Right lobe of liver (tissue), 6 donors: ENCODE results near the gene IBA57. TPM values are rescaled to one million over a fixed set of nuclear protein-coding genes. Genes with fewer than 3 reads are reported as not detected.

Source experiments
- ATAC-seq, 4 donors: fragments of 200-7000 bp; cut with Tn5 transposase; one replicate each; pipeline ENCODE4 v1.9.1; 2020; ENCODE audit warnings: mild to moderate bottlenecking in 4 of 4, moderate library complexity in 4 of 4
- DNase-seq, 3 donors: peaks; one replicate each; pipeline ENCODE4 v3.0.0-alpha.2; 2020
- H3K27ac ChIP-seq, 3 donors: fragments of 200-600 bp; one replicate each; pipeline ENCODE4 v1.8.0; 2022
- H3K27me3 ChIP-seq, 2 donors: fragments of 200-600 bp; one replicate each; pipeline ENCODE4 v1.8.0; 2022
- H3K36me3 ChIP-seq, 4 donors: fragments of 200-600 bp; sonication (generic) in 1 of 4; one replicate each; pipeline versions ENCODE4 v1.5.1 to v1.8.0; 2017 to 2022; ENCODE audit warnings: control low read depth in 1 of 4
- H3K4me1 ChIP-seq, 4 donors: fragments of 200-600 bp; sonication (generic) in 1 of 4; one replicate each; pipeline versions ENCODE4 v1.5.1 to v1.8.0; 2017 to 2022; ENCODE audit warnings: control low read depth in 1 of 4
- H3K4me3 ChIP-seq, 3 donors: fragments of 200-600 bp; one replicate each; pipeline ENCODE4 v1.8.0; 2022
- H3K9me3 ChIP-seq, 4 donors: fragments of 200-600 bp; sonication (generic) in 1 of 4; one replicate each; pipeline versions ENCODE4 v1.5.1 to v1.8.0; 2017 to 2022; ENCODE audit warnings: control low read depth in 1 of 4
- CTCF ChIP-seq, 4 donors: fragments of 200-600 bp in 3 of 4; fragments of 450-650 bp in 1 of 4; IDR thresholded peaks; one replicate each; pipeline versions ENCODE4 v1.5.1 to v1.8.0; 2016 to 2022; ENCODE audit warnings: antibody characterized with exemption in 4 of 4, mild to moderate bottlenecking in 2 of 4
- POLR2A ChIP-seq: fragments of 450-650 bp; IDR thresholded peaks from one replicate; pipeline ENCODE4 v1.6.1; 2017; ENCODE audit warnings: antibody characterized with exemption, mild to moderate bottlenecking
- WGBS: methylation state at CpG from one replicate; pipeline ENCODE4 v1.1.6; 2018; ENCODE audit warnings: low coverage, low lambda C conversion rate; ENCODE audit not compliant: insufficient coverage; ENCODE audit errors: missing lambda C conversion rate; 5-methylcytosine and 5-hydroxymethylcytosine counted together
- intact Hi-C, 2 donors: fragments of 100-400 bp; cut with DNase I; formaldehyde crosslinking; loops; one replicate each; pipeline versions ENCODE4 v1.11.2 to v1.14.1; 2022
- total RNA-seq, 6 experiments: library from RNA; depleted of rRNA in 2 of 6; stranded (reverse); fragments of >200 nt in 2 of 6; fragmentation: NEBNext Ultra II Directional in 3 of 6; extraction: Animal tissue kit (Norgen Biotek cat#: 25700) in 3 of 6; gene quantifications; one replicate each; pipeline versions ENCODE4 v1.1.0 to v1.2.4, GENCODE V29; 2016 to 2023
- donor health status: DM: no; HTN: yes; CAD: no.
- donor health status: DM: no; HTN: no; CAD: no.
- donor health status: DM: no; HTN: no; CAD: no.
- donor health status: DM: no; HTN: yes; CAD: no.
- donor health status: DM: no; HTN: yes; CAD: no.

The IBA57 gene
- total RNA-seq, 6 experiments from 2014 or later = 5.1 to 8.0 (median 6.1) TPM

DNA sequence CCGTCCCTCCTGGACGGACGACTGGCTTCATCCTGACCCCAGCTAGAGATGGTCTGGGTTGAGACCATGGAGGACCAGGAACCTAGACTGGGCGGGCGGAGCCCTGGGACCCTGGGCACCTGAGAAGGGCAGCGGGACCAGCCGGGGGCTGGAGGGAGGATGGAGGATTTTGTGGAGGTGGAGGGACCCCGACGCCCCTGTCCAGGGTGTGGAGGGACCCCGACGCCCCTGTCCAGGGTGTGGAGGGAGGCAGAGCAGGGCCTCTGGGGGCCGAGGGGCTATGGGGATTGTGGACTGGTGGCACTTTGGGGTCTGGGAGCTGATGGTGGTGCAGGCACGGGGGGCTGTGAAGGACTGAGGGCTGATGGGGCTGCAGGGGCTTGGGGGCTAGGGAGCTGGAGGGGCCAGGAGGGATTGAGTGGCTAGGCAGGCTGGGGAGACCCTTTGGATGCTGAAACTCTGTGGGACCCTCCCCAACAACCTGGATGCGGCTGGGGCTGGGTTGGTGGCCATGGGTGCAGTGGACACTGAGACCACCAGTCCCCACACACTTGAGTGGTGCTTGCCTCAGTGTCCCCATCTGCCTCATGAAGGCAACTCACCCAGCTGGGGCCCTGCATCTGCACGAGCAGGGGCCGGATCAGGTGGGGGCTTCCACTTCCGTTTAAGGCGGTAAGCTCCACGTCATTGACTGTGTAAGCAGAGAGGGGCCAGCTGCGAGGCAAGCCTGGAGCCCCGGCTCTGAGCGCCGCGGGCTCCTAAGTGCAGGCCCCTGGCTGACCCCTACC lies 8.5 kb upstream of the IBA57 start:
- DNase-seq = peak in 1 of 3 donors; percentile 51
- Histone ChIP-seq H3K9me3 (no peaks in the 10 kb centered on the region), H3K36me3 (no peaks in the 10 kb centered on the region), H3K4me1 (no peaks in the 10 kb centered on the region), H3K4me3 (no peak overlapping the region), H3K27me3 (no peaks in the 10 kb centered on the region), H3K27ac (no peak overlapping the region)
- TF ChIP-seq CTCF (IDR thresholded peaks at IDR 0.05) (no peak), POLR2A (no peak)
- 44% methylated on average over 5 of the region's 24 CpGs for WGBS
- no peak for ATAC-seq
- intact Hi-C loops = no loop called here

GRCh38 chr1:228157729-228158126 lies 7.9 kb upstream of the IBA57 start:
- Histone ChIP-seq H3K4me1 (peaks cover 0 to 6% (median 0%) of the 10 kb centered on the region in 4 donors), H3K9me3 (no peaks in the 10 kb centered on the region), H3K27ac (no peak overlapping the region), H3K27me3 (no peaks in the 10 kb centered on the region), H3K4me3 (no peak overlapping the region), H3K36me3 (no peaks in the 10 kb centered on the region)
- no peak for ATAC-seq
- TF ChIP-seq CTCF (IDR thresholded peaks at IDR 0.05) = no peak
- no peak for TF ChIP-seq POLR2A
- intact Hi-C loops = no loop called here
- WGBS = 62% methylated on average over 7 of the region's 43 CpGs
- peak in 2 of 3 donors; percentile 20 to 48 for DNase-seq

GRCh38 chr1:228158151-228159007 lies 7.2 kb upstream of the IBA57 start:
- no CpG with 5 or more reads among the region's 98 CpGs for WGBS
- intact Hi-C loops = no loop called here
- DNase-seq = peak in 2 of 3 donors; percentile 17 to 52
- no peak overlapping the region for H3K27ac ChIP-seq
- no peak for ATAC-seq
- no peaks in the 10 kb centered on the region for H3K36me3 ChIP-seq
- peaks cover 0 to 6% (median 0%) of the 10 kb centered on the region in 4 donors for H3K4me1 ChIP-seq
- H3K4me3 ChIP-seq = no peak overlapping the region
- no peaks in the 10 kb centered on the region for H3K9me3 ChIP-seq
- no peaks in the 10 kb centered on the region for H3K27me3 ChIP-seq
- TF ChIP-seq POLR2A (no peak), CTCF (IDR thresholded peaks at IDR 0.05) (no peak)

GRCh38 chr1:228159008-228159665 lies 6.5 kb upstream of the IBA57 start:
- Histone ChIP-seq H3K4me1 (peaks cover 0 to 6% (median 0%) of the 10 kb centered on the region in 4 donors), H3K9me3 (no peaks in the 10 kb centered on the region)

More at GRCh38 chr1:228159008-228159665, 6.5 kb upstream of the IBA57 start:
- no peaks in the 10 kb centered on the region for H3K36me3 ChIP-seq
- no peaks in the 10 kb centered on the region for H3K27me3 ChIP-seq
- H3K4me3 ChIP-seq = no peak overlapping the region
- no peak overlapping the region for H3K27ac ChIP-seq
- 58% methylated on average over 4 of the region's 14 CpGs for WGBS
- intact Hi-C loops = no loop called here
- TF ChIP-seq POLR2A (no peak), CTCF (IDR thresholded peaks at IDR 0.05) (no peak)
- ATAC-seq = no peak
- peak in 2 of 3 donors; percentile 11 to 41 for DNase-seq
